DOHH2 (cell line): Measurements from ENCODE around the gene GFER.

Source experiments
- CTCF ChIP-seq: fragments of 200-600 bp; sonication (generic); IDR thresholded peaks from one replicate; pipeline ENCODE4 v1.5.1; 2014; ENCODE audit warnings: antibody characterized with exemption, mild to moderate bottlenecking, low read depth, low read length; ENCODE audit not compliant: poor library complexity, severe bottlenecking
- EZH2phosphoT487 ChIP-seq: fragments of 200-600 bp; sonication (generic); IDR thresholded peaks from 2 replicates; pipeline ENCODE4 v1.6.1; 2017; ENCODE audit warnings: borderline replicate concordance, mild to moderate bottlenecking, antibody characterized with exemption, low read length, moderate library complexity, mixed read lengths

- TF ChIP-seq CTCF (no peak), EZH2phosphoT487 (no peak)
Measured at GRCh38 chr16:1998360-1998835, 14.4 kb downstream of the GFER start.
